ENCODE measurements around the gene MS4A6A.
"Not testable (repeated sequence)": the region's sequence is repeated elsewhere in the genome, so short reads cannot be mapped to it uniquely, and the experiment has no call there.

The MS4A6A gene

DNA sequence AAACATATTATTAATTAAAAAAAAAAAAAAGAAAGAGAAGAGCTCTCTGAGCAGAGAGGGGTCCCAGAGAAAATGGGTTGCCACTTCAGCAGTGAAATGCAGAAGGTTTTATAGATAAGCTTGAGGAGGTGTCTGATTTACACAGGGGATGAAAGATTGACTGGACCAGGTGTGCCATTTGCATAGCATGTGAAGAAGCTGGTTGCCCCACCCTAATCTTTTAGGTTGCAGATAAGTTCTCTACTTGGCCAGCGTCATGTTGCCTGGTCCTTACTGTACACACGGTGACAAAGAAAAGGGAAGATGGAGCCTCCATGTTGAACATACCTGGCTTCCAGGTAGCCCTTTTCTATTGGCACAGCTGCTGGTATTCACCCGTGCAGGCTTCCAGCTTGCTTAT lies 53.0 kb downstream of the MS4A6A start:
- no peak for DNase-seq

DNA sequence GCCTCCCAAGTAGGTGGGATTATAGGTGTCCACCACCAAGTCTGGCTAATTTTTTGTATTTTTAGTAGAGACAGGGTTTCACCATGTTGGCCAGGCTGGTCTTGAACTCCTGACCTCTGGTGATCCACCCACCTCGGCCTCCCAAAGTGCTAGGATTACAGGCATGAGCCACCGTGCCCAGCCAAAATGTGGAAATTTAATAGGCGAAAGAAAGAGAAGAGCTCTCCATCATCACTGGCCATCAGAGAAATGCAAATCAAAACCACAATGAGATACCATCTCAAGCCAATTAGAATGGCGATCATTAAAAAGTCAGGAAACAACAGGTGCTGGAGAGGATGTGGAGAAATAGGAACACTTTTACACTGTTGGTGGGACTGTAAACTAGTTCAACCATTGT lies 54.0 kb downstream of the MS4A6A start:
- not testable (repeated sequence) for DNase-seq

DNA sequence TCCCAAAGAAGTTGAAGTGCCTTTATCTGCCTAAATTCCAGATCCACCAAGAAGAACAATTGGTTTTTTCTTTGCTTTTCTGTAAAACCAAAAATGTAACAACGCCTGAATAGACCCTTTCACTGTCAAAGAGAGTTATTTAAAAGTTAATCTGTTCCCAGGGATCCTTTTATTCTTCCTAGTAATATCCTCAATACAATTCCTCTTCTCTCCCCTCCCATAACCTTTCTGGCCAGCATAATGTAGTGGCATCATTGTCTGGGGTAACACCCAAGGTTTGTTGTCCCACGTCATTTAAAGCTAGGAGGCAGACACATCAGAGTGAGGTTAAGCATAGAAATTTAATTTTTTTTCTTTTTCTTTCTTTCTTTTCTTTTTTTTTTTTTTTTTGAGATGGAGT lies 54.5 kb downstream of the MS4A6A start:
- no peak for DNase-seq

DNA sequence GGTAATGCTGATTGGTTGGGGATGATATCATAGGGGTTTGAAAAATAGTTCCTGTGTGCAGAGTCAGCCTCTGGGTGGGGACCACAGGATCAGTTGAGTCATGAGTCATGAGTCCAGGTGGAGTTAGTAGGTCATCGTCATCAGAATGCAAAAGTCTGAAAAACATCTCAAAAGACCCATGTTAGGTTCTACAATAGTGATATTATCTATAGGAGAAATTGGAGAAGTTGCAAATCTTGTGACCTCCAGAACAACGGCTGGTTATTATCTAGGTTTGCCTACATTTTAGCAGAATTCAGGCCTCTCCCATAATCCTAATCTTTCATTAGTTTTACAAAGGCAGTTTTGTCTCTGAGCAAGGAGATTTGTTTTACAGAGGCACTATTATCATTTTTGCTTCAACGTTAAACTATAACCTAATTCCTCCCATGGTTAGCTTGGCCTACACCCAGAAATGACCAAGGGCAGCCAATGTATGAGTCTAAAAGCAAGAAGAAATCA lies 55.5 kb downstream of the MS4A6A start:
- no peak for DNase-seq

DNA sequence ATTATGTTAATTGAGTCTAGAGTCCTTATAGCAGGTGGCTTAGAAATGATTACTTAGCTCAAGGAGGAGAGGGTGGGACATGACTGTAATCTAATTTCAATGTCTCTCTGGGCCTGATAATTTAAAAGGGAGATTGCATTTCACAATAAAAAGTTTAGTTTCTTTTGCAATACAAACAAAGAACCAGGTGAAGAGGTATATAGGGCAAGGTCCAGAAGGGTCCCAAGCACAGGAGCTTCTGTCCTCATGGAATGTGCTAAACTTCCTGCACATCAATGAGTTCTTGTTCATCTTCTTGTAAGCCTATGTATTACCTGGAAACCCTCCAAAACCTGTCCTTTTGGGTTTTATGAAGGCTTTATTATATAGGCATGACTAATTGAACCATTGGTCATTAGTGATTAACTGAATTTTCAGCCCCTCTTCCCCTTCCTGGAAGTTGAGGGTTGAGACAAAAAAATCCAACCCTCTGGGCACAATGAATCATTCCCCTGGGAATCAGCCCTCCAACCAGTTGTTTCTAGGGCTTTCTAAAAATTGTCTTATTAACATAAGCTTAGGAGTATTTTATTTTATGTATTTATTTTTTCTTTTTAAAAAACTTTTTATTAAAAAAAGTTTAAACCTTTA lies 56.8 kb downstream of the MS4A6A start:
- DNase-seq: no peak

GRCh38 chr11:60124802-60125432 lies 58.0 kb downstream of the MS4A6A start:
- DNase-seq: no peak

Data from anterior cingulate cortex (tissue), 58 donors.